Astrocyte (in vitro differentiated cells and primary cell): ENCODE data around the gene ATF2.

Experiments
- EZH2 ChIP-seq: IDR thresholded peaks from 2 replicates; pipeline ENCODE4 v1.6.1; 2012; ENCODE audit warnings: mild to moderate bottlenecking, low read length, inconsistent platforms; ENCODE audit not compliant: insufficient read depth
- TF ChIP-seq, protein P1 (sequence below): IDR thresholded peaks from 2 replicates; pipeline ENCODE4 v1.5.1; 2011; ENCODE audit warnings: low read depth, mild to moderate bottlenecking, inconsistent platforms, low read length, moderate library complexity; ENCODE audit not compliant: insufficient read depth

DNA sequence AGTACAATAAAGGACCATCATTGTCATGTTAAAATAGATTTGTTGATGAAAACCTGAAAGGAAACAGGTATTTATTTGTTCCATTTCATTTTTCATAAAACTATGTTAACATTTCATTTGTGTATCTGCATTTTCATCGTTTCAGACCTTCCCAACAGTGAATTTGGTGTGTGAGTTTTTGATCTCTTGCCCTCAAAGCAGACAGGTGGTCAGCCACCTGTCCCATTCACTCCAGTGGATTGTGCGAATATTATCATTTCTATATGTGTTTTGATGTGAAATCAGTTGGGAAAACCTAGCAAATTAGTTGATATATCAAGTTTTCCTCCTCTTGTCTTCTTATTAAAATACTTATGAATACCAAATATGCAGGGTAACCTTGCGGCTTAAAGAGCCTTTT, 38.9 kb upstream of the ATF2 start:
- TF ChIP-seq, protein P1, sequence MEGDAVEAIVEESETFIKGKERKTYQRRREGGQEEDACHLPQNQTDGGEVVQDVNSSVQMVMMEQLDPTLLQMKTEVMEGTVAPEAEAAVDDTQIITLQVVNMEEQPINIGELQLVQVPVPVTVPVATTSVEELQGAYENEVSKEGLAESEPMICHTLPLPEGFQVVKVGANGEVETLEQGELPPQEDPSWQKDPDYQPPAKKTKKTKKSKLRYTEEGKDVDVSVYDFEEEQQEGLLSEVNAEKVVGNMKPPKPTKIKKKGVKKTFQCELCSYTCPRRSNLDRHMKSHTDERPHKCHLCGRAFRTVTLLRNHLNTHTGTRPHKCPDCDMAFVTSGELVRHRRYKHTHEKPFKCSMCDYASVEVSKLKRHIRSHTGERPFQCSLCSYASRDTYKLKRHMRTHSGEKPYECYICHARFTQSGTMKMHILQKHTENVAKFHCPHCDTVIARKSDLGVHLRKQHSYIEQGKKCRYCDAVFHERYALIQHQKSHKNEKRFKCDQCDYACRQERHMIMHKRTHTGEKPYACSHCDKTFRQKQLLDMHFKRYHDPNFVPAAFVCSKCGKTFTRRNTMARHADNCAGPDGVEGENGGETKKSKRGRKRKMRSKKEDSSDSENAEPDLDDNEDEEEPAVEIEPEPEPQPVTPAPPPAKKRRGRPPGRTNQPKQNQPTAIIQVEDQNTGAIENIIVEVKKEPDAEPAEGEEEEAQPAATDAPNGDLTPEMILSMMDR = no peak
- TF ChIP-seq EZH2 = no peak
